ENCODE measurements around the gene JAML.

Gene JAML

GRCh38 chr11:118224511-118225188, at the start of gene JAML:
TSS of gene JAML (minus strand) at chr11:118225011. CDS start at chr11:118214866, 10,145 bp downstream.
- DNase-seq = peak; percentile 71 to 76

- DNase-seq = no peak
Measured at GRCh38 chr11:118274186-118274585, 49.4 kb upstream of the JAML start.

GRCh38 chr11:118272001-118272400, 47.2 kb upstream of the JAML start:
- no peak for DNase-seq

- no peak for DNase-seq
Measured at GRCh38 chr11:118267486-118267885, 42.7 kb upstream of the JAML start.

- no peak for DNase-seq
Measured at GRCh38 chr11:118265954-118266353, 41.1 kb upstream of the JAML start.

- DNase-seq = no peak
Measured at GRCh38 chr11:118264569-118265465, 40.0 kb upstream of the JAML start.

GRCh38 chr11:118263695-118264568, 39.1 kb upstream of the JAML start, which contains the start of gene MPZL2:
TSS of gene MPZL2 (minus strand) at chr11:118264297. CDS start at chr11:118264153, 144 bp downstream.
- peak in 1 of 2 experiments; percentile 60 for DNase-seq

GRCh38 chr11:118263112-118263511, 38.3 kb upstream of the JAML start:
- no peak for DNase-seq

- DNase-seq = no peak
Measured at GRCh38 chr11:118260353-118260752, 35.5 kb upstream of the JAML start.

GRCh38 chr11:118259138-118259537, 34.3 kb upstream of the JAML start:
- no peak for DNase-seq

- DNase-seq = no peak
Measured at GRCh38 chr11:118258410-118258809, 33.6 kb upstream of the JAML start.

- no peak for DNase-seq
Measured at GRCh38 chr11:118252688-118253087, 27.9 kb upstream of the JAML start.

GRCh38 chr11:118251858-118252652, 27.2 kb upstream of the JAML start, which contains the start of gene MPZL3:
TSS of gene MPZL3 (minus strand) at chr11:118252365. CDS start at chr11:118252294, 71 bp downstream.
- DNase-seq = peak; percentile 85 to 86

GRCh38 chr11:118247041-118247440, 22.2 kb upstream of the JAML start:
- no peak for DNase-seq

- DNase-seq = no peak
Measured at GRCh38 chr11:118245936-118246562, 21.2 kb upstream of the JAML start.

GRCh38 chr11:118243993-118244762, 19.4 kb upstream of the JAML start:
- DNase-seq = no peak

GRCh38 chr11:118243161-118243560, 18.4 kb upstream of the JAML start:
- no peak for DNase-seq

GRCh38 chr11:118241764-118242098, 16.9 kb upstream of the JAML start:
- peak in 1 of 2 experiments; percentile 58 for DNase-seq

- DNase-seq = peak; percentile 69 to 74
Measured at GRCh38 chr11:118240999-118241763, 16.4 kb upstream of the JAML start.

All from activated T-cell treated with anti-CD3 and anti-CD28 coated beads, Interleukin-2, amount 50 U/mL, for 48 hours (primary cell).